ENCODE data around the gene NT5C2.

Gene NT5C2

GRCh38 chr10:103062854-103063590 is 130.1 kb downstream of the NT5C2 start:
- DNase-seq (ENCODE audit: low read depth): no peak

DNA sequence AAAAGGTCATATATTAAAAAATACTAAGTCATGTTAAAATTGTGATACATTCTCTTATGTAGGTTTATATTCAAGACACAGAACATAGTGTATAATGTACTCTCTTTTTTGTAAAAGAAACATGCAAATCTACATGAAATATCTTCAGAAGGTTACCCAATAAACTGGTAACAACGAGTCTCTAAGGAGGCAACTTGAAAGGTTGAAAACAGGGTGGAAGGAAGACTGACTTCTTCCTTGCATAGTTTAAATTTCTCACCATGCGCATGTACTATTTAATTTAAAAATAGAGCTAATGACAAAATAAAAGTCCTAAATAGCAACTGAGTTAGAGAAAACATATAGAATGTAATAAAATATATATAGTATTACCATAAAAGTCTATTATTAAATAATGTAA is 132.5 kb downstream of the NT5C2 start:
- no peak for DNase-seq (ENCODE audit: low read depth)

DNA sequence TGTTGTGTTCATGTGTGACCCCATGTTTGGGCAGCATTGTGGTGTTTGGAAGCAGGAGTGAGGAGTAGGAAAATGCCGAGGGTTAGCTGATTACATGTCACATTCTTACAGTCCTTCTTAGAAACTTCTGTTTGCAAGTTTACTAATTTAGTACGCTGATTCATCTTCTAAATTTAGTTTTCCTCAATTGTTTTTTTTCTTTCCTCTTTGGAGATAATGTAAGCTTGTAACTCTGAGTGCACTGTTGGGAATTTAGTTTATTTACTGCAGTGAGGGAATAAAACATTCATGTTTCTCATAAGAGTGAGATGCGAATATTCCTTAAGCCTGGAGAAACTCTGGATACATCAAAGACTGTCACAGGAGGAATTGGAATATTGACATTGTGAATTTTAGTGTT is 135.0 kb downstream of the NT5C2 start:
- DNase-seq (ENCODE audit: low read depth): no peak

DNA sequence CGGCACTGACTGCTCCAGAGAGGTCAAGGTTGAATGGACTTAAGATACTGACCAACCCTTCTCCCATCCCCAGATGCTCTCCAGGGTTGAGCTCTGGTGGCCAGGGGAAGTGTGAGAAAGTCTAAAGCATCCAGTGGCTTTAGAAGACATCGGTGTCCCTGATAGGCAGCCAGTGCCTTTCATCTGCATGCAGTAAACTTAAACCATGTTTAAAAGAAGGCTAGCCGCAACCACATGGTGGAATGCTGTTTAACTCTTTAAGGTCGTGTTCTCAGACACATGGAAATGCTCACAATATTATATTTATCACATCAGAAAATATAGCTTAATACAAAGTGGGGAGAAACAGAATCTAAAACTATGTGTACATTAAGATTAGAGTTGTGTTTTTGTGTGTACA is 138.0 kb downstream of the NT5C2 start:
- DNase-seq (ENCODE audit: low read depth): no peak

DNA sequence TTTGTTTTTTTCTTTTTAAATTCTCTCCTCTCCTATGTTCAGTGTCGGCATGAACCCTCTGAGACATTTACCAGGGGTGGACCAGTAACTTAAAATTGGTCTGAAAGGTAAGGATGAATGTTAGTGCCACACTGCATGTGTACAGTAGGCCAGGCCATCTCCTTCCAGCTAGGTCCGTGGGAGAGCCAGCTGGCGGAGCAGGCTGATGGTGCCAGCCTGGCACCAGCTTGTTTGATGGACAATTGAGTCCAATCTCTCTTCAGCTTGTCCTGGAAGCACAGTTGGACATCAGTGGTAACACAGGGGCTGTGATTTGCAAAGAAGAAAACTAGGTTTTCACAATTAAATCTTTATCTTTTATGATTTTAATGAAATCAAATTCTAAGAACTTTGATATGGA is 138.5 kb downstream of the NT5C2 start:
- no peak for DNase-seq (ENCODE audit: low read depth)

DNA sequence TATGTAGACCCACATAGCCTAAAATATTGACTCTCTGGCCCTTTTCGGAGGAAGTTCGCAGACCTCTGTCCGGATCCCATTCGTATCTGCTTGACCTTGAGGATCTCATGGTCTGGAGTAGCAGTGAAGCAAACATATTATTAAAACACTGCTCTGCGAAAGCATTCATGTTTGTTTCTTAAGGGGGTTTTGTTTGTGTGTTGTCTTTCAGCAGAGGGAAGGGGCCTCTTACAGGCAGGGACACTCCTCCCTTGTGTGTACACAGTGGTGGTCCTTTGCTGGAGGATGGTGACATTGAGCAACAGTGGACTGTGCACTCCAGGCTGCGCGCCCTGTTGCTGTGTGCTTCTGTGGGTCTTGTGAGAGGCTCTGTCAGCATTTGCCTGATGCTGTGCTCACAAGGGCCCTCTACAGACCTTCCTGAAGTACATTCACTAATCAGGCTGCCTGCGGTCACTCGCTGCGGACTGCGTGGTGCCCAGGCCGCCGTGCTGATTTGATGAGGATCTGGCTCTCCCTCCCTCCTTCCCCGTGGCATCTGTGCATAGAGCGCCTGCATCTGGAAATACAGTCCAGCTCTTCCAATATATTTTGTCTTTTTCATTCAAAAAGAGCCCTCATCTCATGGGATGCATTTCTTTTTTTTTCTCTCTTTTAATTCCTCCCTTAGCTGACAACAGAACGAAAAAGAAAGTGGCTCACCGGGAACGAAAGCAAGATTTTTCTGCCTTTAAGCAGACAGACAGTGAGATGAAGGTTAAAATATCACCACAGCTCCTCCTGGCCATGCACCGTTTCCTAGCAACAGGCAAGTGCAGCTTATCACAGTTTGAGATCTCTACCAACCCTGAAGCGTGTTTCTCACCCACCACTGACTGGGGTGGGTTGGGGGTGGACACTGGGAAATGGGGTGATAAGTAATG is 139.2 kb downstream of the NT5C2 start:
- DNase-seq (ENCODE audit: low read depth): peak; percentile 86

GRCh38 chr10:103049237-103049636 is 143.8 kb downstream of the NT5C2 start:
- no peak for DNase-seq (ENCODE audit: low read depth)

DNA sequence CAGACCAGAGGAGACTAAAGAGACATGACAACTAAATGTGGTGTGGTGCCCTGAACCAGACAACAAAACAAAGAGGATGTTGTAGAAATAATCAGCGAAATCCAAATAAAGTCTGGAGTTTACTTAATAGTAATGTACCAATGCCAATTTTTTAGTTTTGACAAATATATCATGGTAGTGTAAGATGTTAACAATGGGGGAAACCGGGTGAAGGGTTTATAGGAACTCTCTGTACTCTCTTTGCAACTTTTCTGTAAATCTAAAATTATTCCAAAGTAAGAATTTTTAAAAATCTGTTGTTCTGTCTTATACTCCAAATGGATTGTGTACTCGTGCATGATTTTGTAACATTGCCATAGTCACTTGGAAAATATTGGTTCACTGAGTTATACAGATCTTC is 145.7 kb downstream of the NT5C2 start:
- no peak for DNase-seq (ENCODE audit: low read depth)

DNA sequence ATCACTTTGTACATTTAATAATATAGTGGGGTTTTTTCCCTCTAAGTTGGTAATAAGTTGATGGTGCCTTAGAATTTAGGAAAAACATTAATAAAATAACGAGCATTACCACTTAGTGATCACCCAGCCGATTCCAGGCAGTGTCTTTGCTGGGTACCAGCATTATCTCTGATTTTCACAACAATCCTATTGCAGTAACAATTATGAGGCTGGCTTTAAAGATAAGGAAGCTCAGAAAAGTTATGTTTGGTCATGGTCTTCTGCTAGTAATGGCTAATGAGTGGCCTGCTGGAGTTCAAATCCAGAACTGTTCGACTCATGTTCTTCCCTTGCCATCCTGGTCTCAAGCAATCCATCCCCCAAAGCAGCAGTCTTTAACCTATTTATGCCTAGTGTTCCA is 147.1 kb downstream of the NT5C2 start:
- no peak for DNase-seq (ENCODE audit: low read depth)

DNA sequence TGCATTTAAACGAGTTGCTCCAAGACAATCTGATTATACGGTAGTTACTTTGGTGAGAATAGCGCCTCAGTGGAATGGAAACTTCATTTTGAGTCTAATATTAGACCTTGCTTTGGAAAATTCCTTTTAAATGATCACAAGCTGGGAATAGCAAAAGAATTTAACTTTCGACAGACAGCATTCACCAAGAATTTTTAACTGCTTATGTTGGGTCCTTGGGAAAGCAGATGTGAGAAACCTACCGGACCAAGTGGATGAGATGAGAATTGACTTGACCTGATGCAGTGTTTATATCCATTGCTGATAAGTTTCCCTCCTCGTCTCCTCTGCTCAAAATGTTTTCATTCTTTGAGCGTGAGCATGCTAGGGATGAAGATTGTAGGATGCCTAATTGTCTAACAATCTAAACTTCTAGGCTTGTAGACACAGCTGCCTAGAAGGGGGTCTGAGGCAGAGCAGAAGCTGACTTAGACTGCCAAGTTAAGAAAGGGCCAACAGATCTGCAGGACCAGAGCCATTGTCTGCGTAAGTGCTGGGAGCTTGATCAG is 148.1 kb downstream of the NT5C2 start:
- DNase-seq (ENCODE audit: low read depth): peak; percentile 67

DNA sequence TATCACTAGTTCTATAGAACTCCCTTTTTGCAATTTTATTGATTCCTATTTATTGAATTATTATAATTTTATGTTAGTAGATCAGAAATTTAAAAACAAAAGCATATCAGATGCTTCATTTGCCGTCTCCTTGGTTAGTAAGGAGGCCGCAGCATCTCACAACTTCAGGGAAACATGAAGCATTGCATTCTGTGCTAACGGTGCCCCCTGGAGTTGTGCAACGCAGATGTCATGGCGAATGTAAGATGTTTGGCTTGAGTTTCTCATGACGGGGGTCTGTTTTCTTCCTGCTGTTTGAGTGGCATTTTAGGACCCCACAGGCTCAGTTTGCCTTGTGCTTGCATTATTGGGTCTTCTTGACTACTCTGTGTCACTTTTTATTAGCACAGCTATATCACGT is 150.2 kb downstream of the NT5C2 start:
- no peak for DNase-seq (ENCODE audit: low read depth)

- DNase-seq (ENCODE audit: low read depth): no peak
Observed at GRCh38 chr10:103042129-103042528, 150.9 kb downstream of the NT5C2 start.

GRCh38 chr10:103041391-103041790 is 151.7 kb downstream of the NT5C2 start:
- no peak for DNase-seq (ENCODE audit: low read depth)

- peak; percentile 74 for DNase-seq (ENCODE audit: low read depth)
Observed at GRCh38 chr10:103040418-103040817, 152.7 kb downstream of the NT5C2 start.

DNA sequence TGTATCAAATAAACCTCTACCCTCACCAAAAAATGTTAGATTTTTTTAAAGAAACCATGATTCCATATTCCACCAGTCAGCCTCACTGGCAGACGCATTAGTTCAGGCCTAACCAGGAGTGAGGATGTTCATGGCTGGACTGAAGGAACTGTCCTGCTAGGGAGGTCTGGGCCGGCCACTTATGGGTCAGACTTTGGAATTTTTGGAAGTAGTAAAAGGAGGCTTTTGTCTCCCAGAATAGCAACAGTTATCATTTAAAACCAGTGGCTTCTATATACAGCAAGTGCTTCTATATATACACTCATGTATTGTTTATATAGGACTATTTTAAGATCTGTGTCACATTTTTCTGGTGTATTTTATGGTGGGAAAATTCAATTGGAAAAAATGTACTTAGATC is 154.5 kb downstream of the NT5C2 start:
- no peak for DNase-seq (ENCODE audit: low read depth)
